Mesendoderm (in vitro differentiated cells): ENCODE data around the gene KCNAB1.

Experiments
- DNase-seq: peaks from one replicate; pipeline ENCODE4 v3.0.0; 2013
- H2AK5ac ChIP-seq: 2 replicates; pipeline ENCODE4 v1.6.1; 2013; ENCODE audit warnings: low read length, inconsistent platforms
- H2BK120ac ChIP-seq: 2 replicates; pipeline ENCODE4 v1.6.1; 2013; ENCODE audit warnings: low read depth, mild to moderate bottlenecking, low read length, moderate library complexity, mixed read lengths
- H2BK15ac ChIP-seq: replicated peaks from 2 replicates; pipeline ENCODE4 v1.6.1; 2013; ENCODE audit warnings: low read depth, mild to moderate bottlenecking, moderate library complexity
- H2BK5ac ChIP-seq: 2 replicates; pipeline ENCODE4 v1.6.1; 2013; ENCODE audit warnings: low read length, inconsistent platforms
- H3K18ac ChIP-seq: 2 replicates; pipeline ENCODE4 v1.6.1; 2013; ENCODE audit warnings: mild to moderate bottlenecking, low read length, mixed read lengths
- H3K23ac ChIP-seq: one replicate; pipeline ENCODE4 v1.6.1; 2013; ENCODE audit warnings: low read length
- H3K27ac ChIP-seq: 2 replicates; pipeline ENCODE4 v1.5.1; 2013; ENCODE audit warnings: low read depth, mild to moderate bottlenecking, inconsistent platforms, low read length, moderate library complexity
- H3K27me3 ChIP-seq: 2 replicates; pipeline ENCODE4 v1.6.1; 2013; ENCODE audit warnings: low read length, control low read depth, mild to moderate bottlenecking, inconsistent platforms; ENCODE audit not compliant: insufficient read depth, poor library complexity
- H3K36me3 ChIP-seq: 2 replicates; pipeline ENCODE4 v1.6.1; 2013; ENCODE audit warnings: low read length, inconsistent platforms; ENCODE audit not compliant: control insufficient read depth, insufficient read depth
- H3K4ac ChIP-seq: one replicate; pipeline ENCODE4 v1.6.1; 2013; ENCODE audit warnings: low read depth, mild to moderate bottlenecking, low read length, moderate library complexity
- H3K4me1 ChIP-seq: 2 replicates; pipeline ENCODE4 v1.6.1; 2013; ENCODE audit warnings: low read depth, low read length, inconsistent platforms; ENCODE audit not compliant: control insufficient read depth
- H3K4me2 ChIP-seq: 2 replicates; pipeline ENCODE4 v1.6.1; 2013; ENCODE audit warnings: low read length
- H3K4me3 ChIP-seq: 2 replicates; pipeline ENCODE4 v1.5.1; 2013; ENCODE audit warnings: mild to moderate bottlenecking, low read length
- H3K56ac ChIP-seq: one replicate; pipeline ENCODE4 v1.6.1; 2013; ENCODE audit warnings: low read length
- H3K79me1 ChIP-seq: 2 replicates; pipeline ENCODE4 v1.6.1; 2013; ENCODE audit warnings: low read length, inconsistent platforms
- H3K79me2 ChIP-seq: 2 replicates; pipeline ENCODE4 v1.6.1; 2013; ENCODE audit warnings: mild to moderate bottlenecking, low read length; ENCODE audit not compliant: control insufficient read depth, insufficient read depth
- H3K9ac ChIP-seq: 2 replicates; pipeline ENCODE4 v1.6.1; 2013; ENCODE audit warnings: low read length, inconsistent platforms
- H4K5ac ChIP-seq: one replicate; pipeline ENCODE4 v1.6.1; 2013; ENCODE audit warnings: low read length
- H4K8ac ChIP-seq: one replicate; pipeline ENCODE4 v1.6.1; 2013; ENCODE audit warnings: low read depth, mild to moderate bottlenecking, control low read depth, low read length, moderate library complexity
- WGBS: extraction: QIAGEN DNeasy Blood & Tissue Kit; methylation state at CpG from one replicate; pipeline ENCODE4 v1.1.7; 2013; ENCODE audit warnings: low lambda C conversion rate, missing lambda C conversion rate; ENCODE audit not compliant: insufficient coverage; ENCODE audit errors: extremely low coverage; 5-methylcytosine and 5-hydroxymethylcytosine counted together

KCNAB1 gene

GRCh38 chr3:156161172-156161571 is 40.8 kb downstream of the KCNAB1 start:
- no peak overlapping the region for H3K4me3 ChIP-seq
- DNase-seq: no peak
- H2AK5ac ChIP-seq: no peak overlapping the region
- H2BK120ac ChIP-seq: no peak overlapping the region
- no peaks in the 10 kb centered on the region for H3K36me3 ChIP-seq
- no peak overlapping the region for H3K56ac ChIP-seq
- H3K23ac ChIP-seq: no peak overlapping the region
- no peak overlapping the region for H3K27ac ChIP-seq
- H3K9ac ChIP-seq: no peak overlapping the region
- H3K79me1 ChIP-seq: no peaks in the 10 kb centered on the region
- H3K79me2 ChIP-seq: no peaks in the 10 kb centered on the region
- no peak overlapping the region for H3K4ac ChIP-seq
- WGBS: no CpG with 5 or more reads among the region's 1 CpG
- H3K27me3 ChIP-seq: no peaks in the 10 kb centered on the region
- H2BK5ac ChIP-seq: no peak overlapping the region
- no peak overlapping the region for H4K5ac ChIP-seq
- no peak overlapping the region for H3K4me2 ChIP-seq
- no peaks in the 10 kb centered on the region for H3K4me1 ChIP-seq
- no peak overlapping the region for H2BK15ac ChIP-seq
- H3K18ac ChIP-seq: no peak overlapping the region
- H4K8ac ChIP-seq: no peak overlapping the region

- Histone ChIP-seq H2BK15ac (no peak overlapping the region), H2BK5ac (no peak overlapping the region), H3K4ac (no peak overlapping the region), H3K4me2 (no peak overlapping the region), H3K4me1 (no peaks in the 10 kb centered on the region), H4K8ac (no peak overlapping the region), H3K18ac (no peak overlapping the region), H2AK5ac (no peak overlapping the region), H3K79me1 (no peaks in the 10 kb centered on the region), H4K5ac (no peak overlapping the region), H3K4me3 (no peak overlapping the region), H3K27me3 (no peaks in the 10 kb centered on the region), H3K23ac (no peak overlapping the region), H3K36me3 (no peaks in the 10 kb centered on the region), H2BK120ac (no peak overlapping the region), H3K79me2 (no peaks in the 10 kb centered on the region), H3K9ac (no peak overlapping the region), H3K27ac (no peak overlapping the region), H3K56ac (no peak overlapping the region)
- DNase-seq: no peak
- no CpG with 5 or more reads among the region's 2 CpGs for WGBS
Observed at GRCh38 chr3:156163848-156164247, 43.5 kb downstream of the KCNAB1 start.

GRCh38 chr3:156166808-156167207 is 46.4 kb downstream of the KCNAB1 start:
- no peak overlapping the region for H3K9ac ChIP-seq
- no peak overlapping the region for H4K5ac ChIP-seq
- no peak overlapping the region for H3K23ac ChIP-seq
- H3K4me3 ChIP-seq: no peak overlapping the region
- no peaks in the 10 kb centered on the region for H3K36me3 ChIP-seq
- no peaks in the 10 kb centered on the region for H3K27me3 ChIP-seq
- no peak overlapping the region for H3K27ac ChIP-seq
- H2BK120ac ChIP-seq: no peak overlapping the region
- no peak overlapping the region for H2BK15ac ChIP-seq
- no peak overlapping the region for H2BK5ac ChIP-seq
- no peaks in the 10 kb centered on the region for H3K4me1 ChIP-seq
- no peaks in the 10 kb centered on the region for H3K79me2 ChIP-seq
- DNase-seq: no peak
- no peak overlapping the region for H3K18ac ChIP-seq
- no peak overlapping the region for H3K4me2 ChIP-seq
- no peaks in the 10 kb centered on the region for H3K79me1 ChIP-seq
- no peak overlapping the region for H3K4ac ChIP-seq
- H4K8ac ChIP-seq: no peak overlapping the region
- no peak overlapping the region for H3K56ac ChIP-seq
- no CpG with 5 or more reads among the region's 4 CpGs for WGBS
- no peak overlapping the region for H2AK5ac ChIP-seq

- Histone ChIP-seq H3K79me2 (no peaks in the 10 kb centered on the region), H3K27me3 (no peaks in the 10 kb centered on the region), H2AK5ac (no peak overlapping the region), H4K8ac (no peak overlapping the region), H3K56ac (no peak overlapping the region), H3K4me1 (no peaks in the 10 kb centered on the region), H3K4me3 (no peak overlapping the region), H3K36me3 (no peaks in the 10 kb centered on the region), H3K18ac (no peak overlapping the region), H2BK120ac (no peak overlapping the region), H3K9ac (no peak overlapping the region), H2BK15ac (no peak overlapping the region), H3K23ac (peak overlapping the region; percentile 30), H3K27ac (no peak overlapping the region), H3K4ac (no peak overlapping the region), H4K5ac (no peak overlapping the region), H3K79me1 (no peaks in the 10 kb centered on the region), H3K4me2 (no peak overlapping the region), H2BK5ac (no peak overlapping the region)
- no peak for DNase-seq
Observed at GRCh38 chr3:156170571-156170970, 50.2 kb downstream of the KCNAB1 start.

DNA sequence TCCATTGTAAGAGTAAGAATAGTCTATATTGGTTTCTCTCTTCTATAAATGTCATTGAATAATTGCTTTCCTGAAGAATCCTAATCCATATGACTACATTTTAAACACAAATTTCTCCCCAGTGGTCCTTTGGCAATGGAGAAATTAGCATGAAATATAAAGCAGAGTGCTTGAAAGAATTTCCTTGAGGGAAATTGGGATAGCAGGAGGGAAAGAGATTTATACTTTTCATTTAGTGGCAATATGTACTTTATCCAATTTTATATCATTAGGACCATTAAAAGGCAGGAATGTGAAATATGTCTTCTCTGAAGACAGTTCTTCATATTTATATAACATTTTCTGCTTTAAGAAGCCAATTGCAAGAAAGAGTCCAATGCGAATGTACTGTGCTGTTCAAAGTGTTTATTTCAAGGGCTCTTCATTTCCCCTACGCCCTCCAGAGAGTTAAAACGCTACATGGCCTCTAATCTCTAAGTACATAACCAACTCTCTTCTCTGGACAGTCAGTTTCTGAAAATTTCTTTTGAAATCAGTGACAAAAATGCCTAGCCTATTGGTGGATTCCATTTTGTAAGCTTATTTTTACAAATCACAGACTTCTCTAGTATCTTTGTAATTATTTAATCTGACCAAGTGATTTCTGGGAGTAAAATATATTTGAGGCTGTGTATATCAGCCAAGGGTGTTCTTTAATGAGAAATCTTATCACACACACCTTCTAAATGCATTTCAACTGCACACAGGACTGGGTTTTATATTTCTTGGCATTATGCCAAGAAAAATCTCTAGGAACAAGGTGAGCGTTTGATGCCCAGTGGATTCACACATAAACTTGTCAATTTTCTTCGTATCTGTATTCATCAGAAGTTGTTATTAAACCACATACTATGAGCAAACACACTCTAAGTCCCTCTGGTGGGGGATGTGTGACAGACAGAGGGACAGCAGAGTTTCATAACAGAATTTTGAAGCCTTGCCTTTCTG is 51.2 kb downstream of the KCNAB1 start:
- no peaks in the 10 kb centered on the region for H3K79me2 ChIP-seq
- no peak overlapping the region for H4K5ac ChIP-seq
- H3K23ac ChIP-seq: no peak overlapping the region
- no peaks in the 10 kb centered on the region for H3K4me1 ChIP-seq
- H4K8ac ChIP-seq: no peak overlapping the region
- H3K4me3 ChIP-seq: no peak overlapping the region
- H2BK15ac ChIP-seq: no peak overlapping the region
- no peaks in the 10 kb centered on the region for H3K27me3 ChIP-seq
- H3K79me1 ChIP-seq: no peaks in the 10 kb centered on the region
- H3K27ac ChIP-seq: no peak overlapping the region
- H2AK5ac ChIP-seq: no peak overlapping the region
- DNase-seq: no peak
- H3K18ac ChIP-seq: no peak overlapping the region
- H3K9ac ChIP-seq: no peak overlapping the region
- no peak overlapping the region for H3K4ac ChIP-seq
- no peak overlapping the region for H2BK5ac ChIP-seq
- no CpG with 5 or more reads among the region's 5 CpGs for WGBS
- H3K36me3 ChIP-seq: no peaks in the 10 kb centered on the region
- H3K56ac ChIP-seq: no peak overlapping the region
- H3K4me2 ChIP-seq: no peak overlapping the region
- no peak overlapping the region for H2BK120ac ChIP-seq

- Histone ChIP-seq H3K79me1 (no peaks in the 10 kb centered on the region), H3K9ac (no peak overlapping the region), H2BK120ac (no peak overlapping the region), H3K27ac (no peak overlapping the region), H3K56ac (no peak overlapping the region), H3K18ac (no peak overlapping the region), H3K23ac (no peak overlapping the region), H2AK5ac (no peak overlapping the region), H3K36me3 (no peaks in the 10 kb centered on the region), H4K8ac (no peak overlapping the region), H3K79me2 (no peaks in the 10 kb centered on the region), H2BK5ac (no peak overlapping the region), H3K4me2 (no peak overlapping the region), H3K27me3 (no peaks in the 10 kb centered on the region), H3K4ac (no peak overlapping the region), H3K4me3 (no peak overlapping the region), H3K4me1 (no peaks in the 10 kb centered on the region), H2BK15ac (no peak overlapping the region), H4K5ac (no peak overlapping the region)
- WGBS: no CpG with 5 or more reads among the region's 5 CpGs
- no peak for DNase-seq
Observed at GRCh38 chr3:156172536-156172935, 52.2 kb downstream of the KCNAB1 start.
